Right atrium auricular region (tissue), 2 donors: ENCODE data around the gene FBLL1. TPM values are rescaled to one million over a fixed set of nuclear protein-coding genes. Genes with fewer than 3 reads are reported as not detected.
"Not testable (repeated sequence)": the region's sequence is repeated elsewhere in the genome, so short reads cannot be mapped to it uniquely, and the experiment has no call there.

Experiments
- DNase-seq: peaks from one replicate; pipeline ENCODE4 v3.0.0-alpha.2; 2019; ENCODE audit warnings: low spot score
- H3K27ac ChIP-seq, 2 donors: fragments of 200-600 bp; sonication (generic); 1 replicate in 1 of 2; 2 replicates in 1 of 2; pipeline ENCODE4 v1.5.1; 2016 to 2019
- H3K27me3 ChIP-seq, 2 donors: fragments of 200-600 bp; sonication (generic); one replicate each; pipeline versions ENCODE4 v1.5.1 to v1.6.0; 2017 to 2019
- H3K36me3 ChIP-seq: fragments of 200-600 bp; sonication (generic); one replicate; pipeline ENCODE4 v1.5.1; 2016
- H3K4me1 ChIP-seq, 2 donors: fragments of 200-600 bp; sonication (generic); one replicate each; pipeline versions ENCODE4 v1.5.1 to v1.6.0; 2017 to 2019
- H3K4me3 ChIP-seq, 2 donors: fragments of 200-600 bp; sonication (generic); 1 replicate in 1 of 2; 2 replicates in 1 of 2; pipeline ENCODE4 v1.5.1; 2017 to 2019; ENCODE audit warnings: mild to moderate bottlenecking in 1 of 2, moderate library complexity in 1 of 2
- H3K9me3 ChIP-seq, 2 donors: fragments of 200-600 bp; sonication (generic); one replicate each; pipeline ENCODE4 v1.5.1; 2019
- total RNA-seq, 2 donors: library from RNA; depleted of rRNA; stranded (reverse); fragments of >200 nt; gene quantifications; one replicate each; pipeline ENCODE4 v1.1.0, GENCODE V29; 2016
- TF ChIP-seq, protein P1 (sequence below), 2 donors: fragments of 200-600 bp; sonication (generic); IDR thresholded peaks; one replicate each; pipeline ENCODE4 v1.5.1; 2019; ENCODE audit warnings: antibody characterized with exemption in 2 of 2

FBLL1 gene
- total RNA-seq, 2 donors from 2014 or later: 0.43 TPM; not detected in 1

- TF ChIP-seq, protein P1, sequence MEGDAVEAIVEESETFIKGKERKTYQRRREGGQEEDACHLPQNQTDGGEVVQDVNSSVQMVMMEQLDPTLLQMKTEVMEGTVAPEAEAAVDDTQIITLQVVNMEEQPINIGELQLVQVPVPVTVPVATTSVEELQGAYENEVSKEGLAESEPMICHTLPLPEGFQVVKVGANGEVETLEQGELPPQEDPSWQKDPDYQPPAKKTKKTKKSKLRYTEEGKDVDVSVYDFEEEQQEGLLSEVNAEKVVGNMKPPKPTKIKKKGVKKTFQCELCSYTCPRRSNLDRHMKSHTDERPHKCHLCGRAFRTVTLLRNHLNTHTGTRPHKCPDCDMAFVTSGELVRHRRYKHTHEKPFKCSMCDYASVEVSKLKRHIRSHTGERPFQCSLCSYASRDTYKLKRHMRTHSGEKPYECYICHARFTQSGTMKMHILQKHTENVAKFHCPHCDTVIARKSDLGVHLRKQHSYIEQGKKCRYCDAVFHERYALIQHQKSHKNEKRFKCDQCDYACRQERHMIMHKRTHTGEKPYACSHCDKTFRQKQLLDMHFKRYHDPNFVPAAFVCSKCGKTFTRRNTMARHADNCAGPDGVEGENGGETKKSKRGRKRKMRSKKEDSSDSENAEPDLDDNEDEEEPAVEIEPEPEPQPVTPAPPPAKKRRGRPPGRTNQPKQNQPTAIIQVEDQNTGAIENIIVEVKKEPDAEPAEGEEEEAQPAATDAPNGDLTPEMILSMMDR (IDR thresholded peaks at IDR 0.05): no peak
- Histone ChIP-seq H3K27ac (no peak overlapping the region), H3K27me3 (peaks cover 10 to 11% of the 10 kb centered on the region in 2 donors), H3K4me3 (no peak overlapping the region), H3K36me3 (no peaks in the 10 kb centered on the region), H3K4me1 (peaks cover 0 to 8% of the 10 kb centered on the region in 2 donors), H3K9me3 (no peaks in the 10 kb centered on the region)
- DNase-seq: no peak
Measured at GRCh38 chr5:168527756-168528295, 1.3 kb upstream of the FBLL1 start.

GRCh38 chr5:168529374-168530234, 499 bp downstream of the FBLL1 start:
- Histone ChIP-seq H3K4me3 (peak overlapping the region; percentile 39 to 52), H3K9me3 (no peaks in the 10 kb centered on the region), H3K27me3 (peaks cover 10 to 11% of the 10 kb centered on the region in 2 donors), H3K27ac (no peak overlapping the region), H3K4me1 (peaks cover 0 to 8% of the 10 kb centered on the region in 2 donors), H3K36me3 (no peaks in the 10 kb centered on the region)
- DNase-seq: no peak
- TF ChIP-seq, protein P1 (IDR thresholded peaks at IDR 0.05): no peak

DNA sequence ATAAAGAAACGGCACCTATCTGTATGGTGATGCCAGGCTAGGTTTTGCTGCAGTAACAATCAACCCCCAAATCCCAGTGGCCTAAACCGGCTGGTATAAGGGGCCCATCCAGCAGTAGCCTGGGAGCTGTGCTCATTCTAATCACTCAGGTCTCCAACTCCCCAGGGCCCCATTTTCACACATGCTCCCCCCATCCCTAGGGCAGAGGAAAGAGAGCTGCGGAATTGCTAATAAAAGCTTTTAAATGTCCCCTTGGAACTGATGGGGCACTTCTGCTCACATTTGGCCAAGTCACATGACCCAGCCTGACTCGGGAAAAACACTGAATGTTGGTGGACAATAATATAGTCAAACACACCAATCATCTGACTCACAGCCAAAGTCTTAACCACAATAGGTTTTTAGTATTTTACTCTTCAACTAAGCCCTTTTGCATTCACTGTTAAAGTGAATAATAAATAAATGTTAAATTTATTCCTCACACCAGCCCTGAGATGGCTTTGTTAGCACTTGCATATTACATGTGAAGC, 1.6 kb downstream of the FBLL1 start:
- TF ChIP-seq, protein P1 (IDR thresholded peaks at IDR 0.05): no peak
- no peak for DNase-seq
- peaks cover 10 to 11% of the 10 kb centered on the region in 2 donors for H3K27me3 ChIP-seq

DNA sequence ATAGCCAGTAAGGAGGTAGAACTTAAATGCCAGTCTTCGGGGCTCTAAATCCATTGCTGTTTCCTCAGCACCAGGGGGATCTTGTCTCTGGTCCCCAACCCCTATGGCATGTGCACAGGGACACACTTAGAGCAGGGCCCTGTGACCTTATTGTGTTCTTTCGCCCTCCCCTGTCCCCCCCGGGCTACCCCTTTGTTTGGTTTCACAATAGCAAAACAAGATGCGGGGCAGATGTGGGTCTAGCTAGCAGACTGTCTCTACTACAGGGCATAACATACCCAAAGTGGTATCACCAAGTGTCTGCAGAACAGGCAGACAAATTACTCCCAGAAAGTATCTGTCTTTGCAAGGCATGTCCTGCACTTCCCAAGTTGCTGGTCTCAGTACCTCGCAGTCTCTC, 2.1 kb downstream of the FBLL1 start:
- Histone ChIP-seq H3K9me3 (no peaks in the 10 kb centered on the region), H3K27me3 (peaks cover 10 to 11% of the 10 kb centered on the region in 2 donors), H3K27ac (no peak overlapping the region), H3K4me1 (peaks cover 0 to 8% of the 10 kb centered on the region in 2 donors), H3K4me3 (no peak overlapping the region), H3K36me3 (no peaks in the 10 kb centered on the region)
- no peak for DNase-seq
- TF ChIP-seq, protein P1 (IDR thresholded peaks at IDR 0.05): no peak

More for the DNA sequence above, 1.6 kb downstream of the FBLL1 start:
- no peak overlapping the region for H3K27ac ChIP-seq
- no peak overlapping the region for H3K4me3 ChIP-seq
- H3K36me3 ChIP-seq: no peaks in the 10 kb centered on the region
- no peaks in the 10 kb centered on the region for H3K9me3 ChIP-seq
- peaks cover 0 to 8% of the 10 kb centered on the region in 2 donors for H3K4me1 ChIP-seq

DNA sequence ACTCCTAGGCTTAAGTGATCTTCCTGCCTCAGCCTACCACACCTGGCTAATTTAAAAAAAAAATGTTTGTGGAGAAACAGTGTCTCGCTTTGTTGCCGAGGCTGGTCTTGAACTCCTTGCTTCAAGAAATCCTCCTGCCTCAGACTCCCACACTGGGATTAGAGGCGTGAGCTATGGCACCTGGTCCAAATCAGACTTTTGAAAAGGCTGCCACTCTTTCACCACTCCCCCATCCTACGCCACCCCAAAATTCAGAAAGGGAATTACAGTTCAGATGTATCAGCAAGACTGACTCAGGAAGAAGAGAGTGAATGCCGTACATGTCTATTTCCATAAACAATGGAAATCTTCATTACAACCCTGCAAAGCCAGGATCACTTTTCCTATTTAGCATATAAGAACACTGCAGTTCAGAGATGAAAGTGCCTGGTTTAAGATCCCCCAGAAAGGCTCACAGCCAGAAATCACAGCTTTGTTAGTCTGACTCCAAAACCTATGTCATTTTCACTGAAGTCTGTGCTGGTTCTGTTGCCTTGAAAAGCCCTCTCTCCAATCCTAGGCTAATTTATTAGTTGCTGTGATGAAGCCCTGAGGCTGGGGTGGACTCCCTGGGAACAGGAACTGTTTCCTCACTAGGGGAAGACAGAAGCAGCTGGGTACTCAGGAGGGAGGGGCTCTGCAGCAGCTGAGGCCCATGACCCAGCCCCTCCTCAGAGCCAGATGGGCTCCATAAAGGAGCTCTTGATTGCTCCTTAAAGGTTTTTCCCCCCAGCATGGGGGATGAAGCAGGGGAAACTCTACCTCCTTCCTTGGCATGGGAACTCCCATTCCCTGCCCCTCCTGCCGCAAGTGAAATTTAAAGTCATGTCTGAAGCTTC, 3.1 kb downstream of the FBLL1 start:
- peaks cover 0 to 8% of the 10 kb centered on the region in 2 donors for H3K4me1 ChIP-seq
- peaks cover 10 to 11% of the 10 kb centered on the region in 2 donors for H3K27me3 ChIP-seq
- TF ChIP-seq, protein P1 (IDR thresholded peaks at IDR 0.05): no peak

DNA sequence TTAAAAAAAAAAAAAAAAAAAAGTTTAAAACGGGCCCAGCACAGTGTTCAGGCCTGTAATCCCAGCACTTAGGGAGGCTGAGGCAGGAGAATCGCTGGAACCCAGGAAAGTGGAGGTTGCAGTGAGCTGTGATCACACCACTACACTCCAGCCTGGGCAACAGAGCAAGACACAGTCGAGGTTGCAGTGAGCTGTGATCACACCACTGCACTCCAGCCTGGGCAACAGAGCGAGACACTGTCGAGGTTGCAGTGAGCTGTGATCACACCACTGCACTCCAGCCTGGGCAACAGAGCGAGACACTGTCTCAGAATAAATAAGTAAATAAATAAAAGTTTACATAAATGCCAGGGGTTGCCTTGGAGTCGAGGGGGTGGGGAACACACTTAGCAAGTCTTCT, 5.2 kb downstream of the FBLL1 start:
- DNase-seq, H3K4me1 ChIP-seq, H3K9me3 ChIP-seq, H3K27ac ChIP-seq, H3K4me3 ChIP-seq, H3K36me3 ChIP-seq: not testable (repeated sequence)
- peaks cover 10 to 11% of the 10 kb centered on the region in 2 donors for H3K27me3 ChIP-seq

More for the DNA sequence above, 3.1 kb downstream of the FBLL1 start:
- Histone ChIP-seq H3K27ac (no peak overlapping the region), H3K4me3 (no peak overlapping the region), H3K36me3 (no peaks in the 10 kb centered on the region), H3K9me3 (no peaks in the 10 kb centered on the region)
- no peak for DNase-seq
